H1 (cell line): ENCODE measurements around the gene COX7A2. TPM values are rescaled to one million over a fixed set of nuclear protein-coding genes. Genes with fewer than 3 reads are reported as not detected.
A peak's percentile ranks its signal among the peaks of the same experiment; 100 is the strongest.

Experiments
- CTCF ChIA-PET: fragments of 300-600 bp; sonication (Branson Sonifier 250); formaldehyde crosslinking; loops from one replicate; lab custom pipeline; 2021; ENCODE audit not compliant: partially characterized antibody; lab: Charles Lee
- POLR2A ChIA-PET: fragments of 300-600 bp; sonication (Branson Sonifier 250); formaldehyde crosslinking; loops from one replicate; lab custom pipeline; 2021; ENCODE audit warnings: inconsistent platforms; ENCODE audit not compliant: partially characterized antibody; lab: Charles Lee
- DNase-seq, 2 experiments: peaks; one replicate each; pipeline versions ENCODE4 v3.0.0 to v3.0.0-alpha.2; 2010 to 2022; ENCODE audit warnings: low spot score in 2 of 2, low read depth in 1 of 2, mixed read lengths in 1 of 2
- FAIRE-seq: peaks from 2 replicates; lab custom pipeline; 2011; peaks lifted over from hg19 to GRCh38; lab: Jason Lieb, UNC
- H2AFZ ChIP-seq: 2 replicates; pipeline ENCODE4 v1.8.1; 2012; ENCODE audit warnings: low read length, inconsistent platforms
- H2AK5ac ChIP-seq: 2 replicates; pipeline ENCODE4 v1.6.1; 2013; ENCODE audit warnings: low read depth, low read length
- H2BK120ac ChIP-seq: replicated peaks from 2 replicates; pipeline ENCODE3; 2013; ENCODE audit warnings: low read depth, low read length, inconsistent platforms
- H2BK12ac ChIP-seq: 2 replicates; pipeline ENCODE4 v1.6.1; 2013; ENCODE audit warnings: low read depth, low read length
- H2BK15ac ChIP-seq: 2 replicates; pipeline ENCODE4 v1.6.1; 2013; ENCODE audit warnings: low read length
- H2BK20ac ChIP-seq: 2 replicates; pipeline ENCODE4 v1.6.1; 2013; ENCODE audit warnings: low read length
- H2BK5ac ChIP-seq: 2 replicates; pipeline ENCODE4 v1.6.1; 2013; ENCODE audit warnings: low read depth, low read length
- H3K14ac ChIP-seq: 2 replicates; pipeline ENCODE4 v1.6.1; 2013; ENCODE audit warnings: inconsistent platforms; ENCODE audit not compliant: insufficient read length
- H3K18ac ChIP-seq: 2 replicates; pipeline ENCODE4 v1.6.1; 2013; ENCODE audit warnings: low read length; ENCODE audit errors: extremely low read depth
- H3K23ac ChIP-seq: 2 replicates; pipeline ENCODE4 v1.6.1; 2013; ENCODE audit warnings: inconsistent platforms; ENCODE audit not compliant: insufficient read length
- H3K23me2 ChIP-seq: 2 replicates; pipeline ENCODE4 v1.6.1; 2013; ENCODE audit warnings: low read depth, low read length
- H3K27ac ChIP-seq: 2 replicates; pipeline ENCODE4 v1.6.1; 2011; ENCODE audit warnings: low read depth, low read length, inconsistent platforms
- H3K27me3 ChIP-seq, 4 experiments: replicated peaks in 1 of 4; 1 replicate in 1 of 4; 2 replicates in 3 of 4; pipeline versions ENCODE4 v1.6.1 to v1.8.1; 2011 to 2013; ENCODE audit warnings: low read length in 3 of 4, mild to moderate bottlenecking in 3 of 4, inconsistent platforms in 2 of 4, mixed read lengths in 2 of 4, moderate library complexity in 1 of 4; ENCODE audit not compliant: control insufficient read depth in 3 of 4, insufficient read depth in 3 of 4; ENCODE audit errors: extremely low read depth in 1 of 4
- H3K36me3 ChIP-seq, 4 experiments: 2 replicates each; pipeline versions ENCODE4 v1.6.1 to v1.8.1; 2011 to 2013; ENCODE audit warnings: mild to moderate bottlenecking in 4 of 4, low read length in 3 of 4, moderate library complexity in 2 of 4, control low read depth in 1 of 4, inconsistent platforms in 1 of 4; ENCODE audit not compliant: insufficient read depth in 4 of 4, control insufficient read depth in 2 of 4
- H3K4ac ChIP-seq: replicated peaks from 2 replicates; pipeline ENCODE3; 2013; ENCODE audit warnings: low read length, low read depth, mixed read lengths, inconsistent platforms; ENCODE audit not compliant: insufficient read length
- H3K4me1 ChIP-seq, 4 experiments: replicated peaks in 1 of 4; 1 replicate in 1 of 4; 2 replicates in 3 of 4; pipeline versions ENCODE4 v1.6.1 to v1.8.1; 2011 to 2013; ENCODE audit warnings: low read length in 3 of 4, inconsistent platforms in 2 of 4, mixed read lengths in 1 of 4; ENCODE audit not compliant: insufficient read depth in 4 of 4, control insufficient read depth in 3 of 4
- H3K4me2 ChIP-seq, 2 experiments: 2 replicates each; pipeline versions ENCODE4 v1.6.1 to v1.8.1; 2011 to 2013; ENCODE audit warnings: low read depth in 2 of 2, low read length in 2 of 2, control low read depth in 1 of 2, inconsistent platforms in 1 of 2, mild to moderate bottlenecking in 1 of 2; ENCODE audit not compliant: insufficient read depth in 1 of 2
- H3K4me3 ChIP-seq, 4 experiments: fragments of 200-600, 300-600 bp in 1 of 4; sonication (generic), shearing (Covaris generic), sonication (Bioruptor Twin) in 1 of 4; 2 replicates each; pipeline versions ENCODE4 v1.5.1 to v1.8.1; 2011 to 2016; ENCODE audit warnings: low read length in 4 of 4, low read depth in 3 of 4, control low read depth in 2 of 4, inconsistent platforms in 2 of 4, mild to moderate bottlenecking in 2 of 4, mixed read lengths in 1 of 4, moderate library complexity in 1 of 4; ENCODE audit not compliant: insufficient read depth in 2 of 4; ENCODE audit errors: extremely low read depth in 1 of 4
- H3K56ac ChIP-seq: replicated peaks from 2 replicates; pipeline ENCODE3; 2013; ENCODE audit warnings: low read depth, mild to moderate bottlenecking, mixed read lengths, low read length, inconsistent platforms; ENCODE audit not compliant: insufficient read length
- H3K79me1 ChIP-seq: 2 replicates; pipeline ENCODE4 v1.6.1; 2013; ENCODE audit warnings: low read depth, low read length, control low read depth
- H3K79me2 ChIP-seq, 2 experiments: 2 replicates each; pipeline versions ENCODE4 v1.6.1 to v1.8.1; 2012 to 2013; ENCODE audit warnings: low read length in 2 of 2, mild to moderate bottlenecking in 2 of 2, inconsistent platforms in 1 of 2; ENCODE audit not compliant: insufficient read depth in 2 of 2, control insufficient read depth in 1 of 2
- H3K9ac ChIP-seq, 4 experiments: replicated peaks in 1 of 4; 1 replicate in 1 of 4; 2 replicates in 3 of 4; pipeline versions ENCODE4 v1.6.1 to v1.8.1; 2011 to 2013; ENCODE audit warnings: low read depth in 3 of 4, low read length in 3 of 4, control low read depth in 2 of 4, mild to moderate bottlenecking in 2 of 4, moderate library complexity in 2 of 4, inconsistent platforms in 1 of 4; ENCODE audit errors: extremely low read depth in 1 of 4
- H3K9me3 ChIP-seq, 2 experiments: 2 replicates each; pipeline versions ENCODE4 v1.6.1 to v1.8.1; 2012 to 2013; ENCODE audit warnings: mild to moderate bottlenecking in 2 of 2, moderate library complexity in 2 of 2, control low read depth in 1 of 2, inconsistent platforms in 1 of 2, low read depth in 1 of 2, low read length in 1 of 2, mixed read lengths in 1 of 2; ENCODE audit not compliant: insufficient read depth in 2 of 2
- H4K20me1 ChIP-seq, 2 experiments: replicated peaks in 1 of 2; 2 replicates each; pipeline versions ENCODE3 to v1.8.1; 2011 to 2013; ENCODE audit warnings: inconsistent platforms in 2 of 2, low read length in 2 of 2, mild to moderate bottlenecking in 1 of 2; ENCODE audit not compliant: insufficient read depth in 2 of 2, control insufficient read depth in 1 of 2
- H4K5ac ChIP-seq: 2 replicates; pipeline ENCODE4 v1.6.1; 2013; ENCODE audit warnings: low read length, low read depth, mixed read lengths, inconsistent platforms; ENCODE audit not compliant: insufficient read length
- H4K8ac ChIP-seq: 2 replicates; pipeline ENCODE4 v1.8.0; 2013; ENCODE audit warnings: mild to moderate bottlenecking, moderate library complexity, low read length, inconsistent platforms; ENCODE audit not compliant: insufficient read depth; ENCODE audit errors: extremely low read depth
- H4K91ac ChIP-seq: replicated peaks from 2 replicates; pipeline ENCODE3; 2013; ENCODE audit warnings: low read length, mixed read lengths, inconsistent platforms; ENCODE audit not compliant: insufficient read length
- MAFK ChIP-seq: IDR thresholded peaks from 2 replicates; pipeline ENCODE4 v1.6.1; 2012; ENCODE audit warnings: low read depth, mild to moderate bottlenecking, improper control_type of control experiment, low read length
- WGBS, 2 experiments: shearing (Covaris generic) in 1 of 2; methylation state at CpG; one replicate each; pipeline versions ENCODE4 v1.1.6 to v1.1.7; 2013 to 2015; ENCODE audit warnings: low lambda C conversion rate in 2 of 2, mixed read lengths in 2 of 2, inconsistent platforms in 1 of 2, low coverage in 1 of 2, missing lambda C conversion rate in 1 of 2; ENCODE audit not compliant: insufficient replicate concordance in 2 of 2, insufficient coverage in 1 of 2, insufficient read length in 1 of 2; ENCODE audit errors: extremely low coverage in 1 of 2, missing lambda C conversion rate in 1 of 2; 5-methylcytosine and 5-hydroxymethylcytosine counted together
- polyA plus RNA-seq, 7 experiments: library from polyadenylated mRNA; depleted of rRNA in 3 of 7; stranded (reverse) in 5 of 7; unstranded in 2 of 7; fragments of >200 nt in 5 of 7; fragments of 200-250 nt in 2 of 7; gene quantifications; 1 replicate in 5 of 7; 2 replicates in 1 of 7; 4 replicates in 1 of 7; pipeline versions ENCODE4 v1.2.1 to v1.2.3, GENCODE V29; 2011 to 2013; ENCODE audit warnings: missing spikeins in 2 of 7, mixed read lengths in 2 of 7
- total RNA-seq: library from RNA; stranded (reverse); fragmentation: NEBNext Ultra II Directional; extraction: Animal tissue kit (Norgen Biotek cat#: 25700); gene quantifications from 2 replicates; pipeline ENCODE4 v1.2.1, GENCODE V29; 2021

Gene COX7A2
- total and polyA plus RNA-seq, 2 of the 8 experiments (the other 6 are each of a cell fraction or from before 2014, with no cell fraction given) = 262 to 468 TPM

DNA sequence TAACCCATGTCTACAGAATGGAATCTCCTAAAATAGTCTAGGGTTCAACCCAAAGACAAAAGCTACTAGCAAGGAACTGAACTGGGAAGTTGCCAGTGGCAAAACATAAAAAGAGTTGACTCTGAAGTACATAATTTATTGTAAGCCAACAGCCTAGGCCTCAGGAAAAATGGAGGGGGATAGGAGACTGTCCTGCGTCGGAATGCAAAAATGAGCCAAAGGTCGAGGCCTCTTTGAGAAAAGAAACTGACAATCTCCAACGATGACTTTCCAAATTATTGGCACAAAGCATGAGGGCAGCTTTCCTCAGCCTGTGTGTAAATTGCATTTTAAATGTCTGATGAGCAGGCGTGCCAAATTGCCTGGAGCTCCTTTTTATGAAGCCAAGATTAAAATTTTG, 39.9 kb downstream of the COX7A2 start:
- POLR2A ChIA-PET = interaction anchor here (0.6 kb wide), 1 partner anchor 159 kb away, joined by 3 read pairs; no protein-coding TSS in a partner anchor
- no peaks in the 10 kb centered on the region for H3K9me3 ChIP-seq
- H3K4me3 ChIP-seq = no peak overlapping the region
- no peak overlapping the region for H2BK120ac ChIP-seq
- H3K79me2 ChIP-seq = no peaks in the 10 kb centered on the region
- no peaks in the 10 kb centered on the region for H3K79me1 ChIP-seq
- FAIRE-seq (no peak), DNase-seq (no peak)
- no peak overlapping the region for H4K5ac ChIP-seq
- H3K9ac ChIP-seq = no peak overlapping the region
- peak overlapping the region; percentile 97 to 99; a peak in 2 of 4 replicates for H3K4me2 ChIP-seq
- H2AK5ac ChIP-seq = no peak overlapping the region
- H3K18ac ChIP-seq = no peak overlapping the region
- H3K4me1 ChIP-seq = peaks cover 0 to 29% (median 9%) of the 10 kb centered on the region in 4 experiments; a peak in 4 of 7 replicates
- H3K27ac ChIP-seq = no peak overlapping the region
- H3K56ac ChIP-seq = no peak overlapping the region
- TF ChIP-seq MAFK = no peak
- H3K23ac ChIP-seq = no peak overlapping the region
- peaks cover 40 to 78% (median 71%) of the 10 kb centered on the region in 4 experiments for H3K27me3 ChIP-seq
- no peak overlapping the region for H4K91ac ChIP-seq
- H4K8ac ChIP-seq = no peak overlapping the region
- peaks cover 0 to 2% of the 10 kb centered on the region in 2 experiments for H4K20me1 ChIP-seq
- no peak overlapping the region for H3K14ac ChIP-seq
- no peak overlapping the region for H3K4ac ChIP-seq
- CTCF ChIA-PET = interaction anchor here (0.5 to 11.0 kb wide), 35 partner anchors 9 to 1464 kb away, joined by 3 to 104 read pairs (median 4); no protein-coding TSS in a partner anchor
- WGBS, 2 experiments = 58% methylated on average over 5 of the region's 5 CpGs; no CpG with 5 or more reads in 1 of the 2 experiments
- H2BK5ac ChIP-seq = no peak overlapping the region
- no peaks in the 10 kb centered on the region for H3K36me3 ChIP-seq
- H2BK12ac ChIP-seq = no peak overlapping the region
- peaks cover 45% of the 10 kb centered on the region for H3K23me2 ChIP-seq
- H2BK15ac ChIP-seq = no peak overlapping the region
- H2AFZ ChIP-seq = no peak overlapping the region
- no peak overlapping the region for H2BK20ac ChIP-seq
